Panc1 (cell line): ENCODE results near the gene SLC25A17. TPM values are rescaled to one million over a fixed set of nuclear protein-coding genes. Genes with fewer than 3 reads are reported as not detected.

Source experiments
- ATAC-seq: fragments of 200-7000 bp; cut with Tn5 transposase; 2 replicates; pipeline ENCODE4 v1.9.1; 2020; ENCODE audit warnings: mild to moderate bottlenecking, moderate library complexity
- BruUV-seq: library from RNA; stranded (reverse); fragments of 400-500 nt; replicated peaks from 2 replicates; lab custom pipeline; 2021; lab: Mats Ljungman, UMichigan
- CTCF ChIA-PET: fragments of 300-600 bp; sonication (Branson Sonifier 250); formaldehyde crosslinking; loops from one replicate; lab custom pipeline; 2022; ENCODE audit warnings: antibody characterized with exemption; lab: Charles Lee
- POLR2A ChIA-PET: fragments of 300-600 bp; sonication (Branson Sonifier 250); formaldehyde crosslinking; loops from one replicate; lab custom pipeline; 2022; ENCODE audit warnings: antibody characterized with exemption; lab: Charles Lee
- DNase-seq: peaks from one replicate; pipeline ENCODE4 v3.0.0-alpha.2; 2010; ENCODE audit warnings: low read depth, low spot score
- H3K27ac ChIP-seq: 2 replicates; pipeline ENCODE4 v1.5.1; 2011; ENCODE audit warnings: mild to moderate bottlenecking, low read length, inconsistent platforms
- H3K27me3 ChIP-seq: fragments of 200-500 bp; sonication (Bioruptor generic); 2 replicates; pipeline ENCODE4 v1.6.0; 2014; ENCODE audit warnings: low read length, inconsistent platforms; ENCODE audit not compliant: control insufficient read depth, insufficient read depth
- H3K36me3 ChIP-seq: fragments of 200-500 bp; sonication (Bioruptor generic); 2 replicates; pipeline ENCODE4 v1.5.1; 2014; ENCODE audit warnings: inconsistent platforms, mild to moderate bottlenecking, low read length, moderate library complexity; ENCODE audit not compliant: control insufficient read depth, insufficient read depth
- H3K4me1 ChIP-seq: 2 replicates; pipeline ENCODE4 v1.5.1; 2011; ENCODE audit warnings: inconsistent platforms, mild to moderate bottlenecking, low read length, moderate library complexity; ENCODE audit not compliant: control insufficient read depth, insufficient read depth
- H3K4me3 ChIP-seq, 2 experiments: 2 replicates each; pipeline ENCODE4 v1.5.1; 2011 to 2012; ENCODE audit warnings: low read depth in 2 of 2, low read length in 2 of 2, mild to moderate bottlenecking in 2 of 2, inconsistent platforms in 1 of 2, moderate library complexity in 1 of 2
- H3K9me3 ChIP-seq: fragments of 200-500 bp; sonication (Bioruptor generic); 2 replicates; pipeline ENCODE4 v1.5.1; 2014; ENCODE audit warnings: low read depth, mild to moderate bottlenecking, inconsistent platforms, low read length, moderate library complexity; ENCODE audit not compliant: control insufficient read depth, insufficient read depth
- CTCF ChIP-seq: fragments of 450-650 bp; IDR thresholded peaks from 2 replicates; pipeline ENCODE4 v1.5.1; 2017; ENCODE audit warnings: mild to moderate bottlenecking
- POLR2AphosphoS5 ChIP-seq: IDR thresholded peaks from 2 replicates; pipeline ENCODE4 v1.6.1; 2012; ENCODE audit warnings: mild to moderate bottlenecking, low read depth, low read length, moderate library complexity
- SIN3A ChIP-seq: IDR thresholded peaks from 2 replicates; pipeline ENCODE4 v1.6.1; 2012; ENCODE audit warnings: low read depth, mild to moderate bottlenecking, low read length, moderate library complexity, borderline replicate concordance; ENCODE audit not compliant: insufficient read depth
- TCF7L2 ChIP-seq: IDR thresholded peaks from 2 replicates; pipeline ENCODE4 v1.6.1; 2011; ENCODE audit warnings: mild to moderate bottlenecking, low read depth, low read length, inconsistent platforms
- in situ Hi-C: cut with HindIII; loops from 2 replicates; pipeline ENCODE4 v1.10.0; 2016; ENCODE audit warnings: low sequenced_read_pairs, low pct_unique_long_range_greater_than_20kb
- intact Hi-C: fragments of 100-400 bp; cut with micrococcal nuclease; formaldehyde crosslinking; loops from one replicate; pipeline ENCODE4 v1.10.0; 2022; ENCODE audit not compliant: unreplicated experiment
- total RNA-seq: library from RNA; stranded (reverse); gene quantifications from one replicate; pipeline ENCODE4 v1.2.1, GENCODE V29; 2021; ENCODE audit not compliant: unreplicated experiment
- TF ChIP-seq, protein P1 (sequence below), 2 experiments: IDR thresholded peaks; 2 replicates each; pipeline ENCODE4 v1.6.1; 2011 to 2012; ENCODE audit warnings: low read depth in 2 of 2, control low read depth in 1 of 2, low read length in 1 of 2, mild to moderate bottlenecking in 1 of 2, moderate library complexity in 1 of 2; ENCODE audit not compliant: insufficient read depth in 1 of 2

The SLC25A17 gene
- total RNA-seq, 1 experiment from 2014 or later, result 28.9 TPM

- CTCF ChIA-PET, result interaction anchor here (0.7 to 0.8 kb wide), 2 partner anchors 72 to 75 kb away, joined by 3 to 7 read pairs; no protein-coding TSS in a partner anchor
- intact Hi-C loops, result loop anchor here (5.0 kb wide), 1 partner anchor 75 kb away; no protein-coding TSS in a partner anchor
- DNase-seq (no peak), ATAC-seq (no peak)
- POLR2A ChIA-PET, result interaction anchor here (0.7 kb wide), 1 partner anchor 264 kb away, joined by 3 read pairs; no protein-coding TSS in a partner anchor
- H3K27me3 ChIP-seq, result no peaks in the 10 kb centered on the region
- H3K4me1 ChIP-seq, result peaks cover 27% of the 10 kb centered on the region
- H3K36me3 ChIP-seq, result no peaks in the 10 kb centered on the region
- BruUV-seq, result no TSS peak
- no peak for TF ChIP-seq TCF7L2
- TF ChIP-seq POLR2AphosphoS5, result no peak
- TF ChIP-seq, protein P1, sequence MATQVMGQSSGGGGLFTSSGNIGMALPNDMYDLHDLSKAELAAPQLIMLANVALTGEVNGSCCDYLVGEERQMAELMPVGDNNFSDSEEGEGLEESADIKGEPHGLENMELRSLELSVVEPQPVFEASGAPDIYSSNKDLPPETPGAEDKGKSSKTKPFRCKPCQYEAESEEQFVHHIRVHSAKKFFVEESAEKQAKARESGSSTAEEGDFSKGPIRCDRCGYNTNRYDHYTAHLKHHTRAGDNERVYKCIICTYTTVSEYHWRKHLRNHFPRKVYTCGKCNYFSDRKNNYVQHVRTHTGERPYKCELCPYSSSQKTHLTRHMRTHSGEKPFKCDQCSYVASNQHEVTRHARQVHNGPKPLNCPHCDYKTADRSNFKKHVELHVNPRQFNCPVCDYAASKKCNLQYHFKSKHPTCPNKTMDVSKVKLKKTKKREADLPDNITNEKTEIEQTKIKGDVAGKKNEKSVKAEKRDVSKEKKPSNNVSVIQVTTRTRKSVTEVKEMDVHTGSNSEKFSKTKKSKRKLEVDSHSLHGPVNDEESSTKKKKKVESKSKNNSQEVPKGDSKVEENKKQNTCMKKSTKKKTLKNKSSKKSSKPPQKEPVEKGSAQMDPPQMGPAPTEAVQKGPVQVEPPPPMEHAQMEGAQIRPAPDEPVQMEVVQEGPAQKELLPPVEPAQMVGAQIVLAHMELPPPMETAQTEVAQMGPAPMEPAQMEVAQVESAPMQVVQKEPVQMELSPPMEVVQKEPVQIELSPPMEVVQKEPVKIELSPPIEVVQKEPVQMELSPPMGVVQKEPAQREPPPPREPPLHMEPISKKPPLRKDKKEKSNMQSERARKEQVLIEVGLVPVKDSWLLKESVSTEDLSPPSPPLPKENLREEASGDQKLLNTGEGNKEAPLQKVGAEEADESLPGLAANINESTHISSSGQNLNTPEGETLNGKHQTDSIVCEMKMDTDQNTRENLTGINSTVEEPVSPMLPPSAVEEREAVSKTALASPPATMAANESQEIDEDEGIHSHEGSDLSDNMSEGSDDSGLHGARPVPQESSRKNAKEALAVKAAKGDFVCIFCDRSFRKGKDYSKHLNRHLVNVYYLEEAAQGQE (IDR thresholded peaks at IDR 0.05; ENCODE audit: insufficient read depth in 1 of 2, low read depth in 2 of 2, low read length in 1 of 2), result no peak
- H3K4me3 ChIP-seq, result no peak overlapping the region
- no peaks in the 10 kb centered on the region for H3K9me3 ChIP-seq
- in situ Hi-C loops, result no loop called here
- peak overlapping the region; percentile 80 for H3K27ac ChIP-seq
These were observed 62.1 kb downstream of the SLC25A17 start for GRCh38 chr22:40757071-40757470.

GRCh38 chr22:40753114-40753513, 66.0 kb downstream of the SLC25A17 start:
- H3K36me3 ChIP-seq, result no peaks in the 10 kb centered on the region
- POLR2A ChIA-PET, result no interaction called here
- no peak overlapping the region for H3K27ac ChIP-seq
- DNase-seq (no peak), ATAC-seq (no peak)
- in situ Hi-C loops, result no loop called here
- H3K9me3 ChIP-seq, result peaks cover 4% of the 10 kb centered on the region; the same call in 1 of the 2 replicates
- intact Hi-C loops, result no loop called here
- no peaks in the 10 kb centered on the region for H3K27me3 ChIP-seq
- H3K4me1 ChIP-seq, result peaks cover 14% of the 10 kb centered on the region
- no TSS peak for BruUV-seq
- TF ChIP-seq SIN3A (no peak), CTCF (no peak), TCF7L2 (no peak), POLR2AphosphoS5 (no peak)
- TF ChIP-seq, protein P1 (IDR thresholded peaks at IDR 0.05; ENCODE audit: insufficient read depth in 1 of 2, low read depth in 2 of 2, low read length in 1 of 2), result no peak
- H3K4me3 ChIP-seq, result no peak overlapping the region
- CTCF ChIA-PET, result no interaction called here
